Measurements from ENCODE around the gene ZSWIM5.

The ZSWIM5 gene

DNA sequence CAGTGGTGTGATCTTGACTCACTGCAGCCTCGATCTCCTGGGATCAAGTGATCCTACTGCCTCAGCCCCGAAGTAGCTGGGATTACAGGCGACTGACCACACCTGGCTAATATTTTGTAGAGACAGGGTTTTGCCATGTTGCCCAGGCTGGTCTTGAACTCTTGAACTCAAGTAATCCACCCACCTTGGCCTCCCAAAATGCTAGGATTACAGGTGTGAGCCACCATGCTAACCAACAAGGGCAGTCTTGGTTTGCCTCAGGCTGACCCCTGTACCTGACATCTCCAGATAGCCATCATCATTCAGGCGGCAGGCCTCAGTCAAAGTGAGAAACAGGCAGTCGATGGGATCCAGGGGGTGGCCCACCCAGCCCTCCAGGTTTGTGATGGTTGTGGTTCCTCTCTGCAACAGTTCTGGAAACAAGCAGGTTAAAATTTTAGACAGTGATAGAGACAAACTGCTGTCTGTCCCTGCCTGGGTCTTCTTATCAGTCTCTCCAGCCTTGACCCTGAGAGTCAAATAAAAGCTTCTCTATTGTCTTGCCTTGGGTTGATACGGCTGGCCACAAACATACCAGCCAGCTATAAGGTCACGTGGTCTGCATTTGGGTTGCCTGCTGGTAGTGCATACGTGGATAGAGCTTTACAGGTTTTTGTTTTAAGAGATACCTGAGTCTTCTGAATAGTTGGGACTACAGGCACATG lies 167.6 kb downstream of the ZSWIM5 start:
- no peak overlapping the region for H2AFZ ChIP-seq (ENCODE audit: low read depth)
- H4K20me1 ChIP-seq (ENCODE audit: insufficient read depth), result no peaks in the 10 kb centered on the region
- no peaks in the 10 kb centered on the region for H3K4me1 ChIP-seq (ENCODE audit: low read depth, poor library complexity, severe bottlenecking)
- H3K4me3 ChIP-seq (IDR thresholded peaks at IDR 0.05; ENCODE audit: insufficient read depth, low read depth, low read length), result no peak overlapping the region
- no peaks in the 10 kb centered on the region for H3K79me2 ChIP-seq (ENCODE audit: insufficient read depth, low read depth)
- TF ChIP-seq, protein P1, sequence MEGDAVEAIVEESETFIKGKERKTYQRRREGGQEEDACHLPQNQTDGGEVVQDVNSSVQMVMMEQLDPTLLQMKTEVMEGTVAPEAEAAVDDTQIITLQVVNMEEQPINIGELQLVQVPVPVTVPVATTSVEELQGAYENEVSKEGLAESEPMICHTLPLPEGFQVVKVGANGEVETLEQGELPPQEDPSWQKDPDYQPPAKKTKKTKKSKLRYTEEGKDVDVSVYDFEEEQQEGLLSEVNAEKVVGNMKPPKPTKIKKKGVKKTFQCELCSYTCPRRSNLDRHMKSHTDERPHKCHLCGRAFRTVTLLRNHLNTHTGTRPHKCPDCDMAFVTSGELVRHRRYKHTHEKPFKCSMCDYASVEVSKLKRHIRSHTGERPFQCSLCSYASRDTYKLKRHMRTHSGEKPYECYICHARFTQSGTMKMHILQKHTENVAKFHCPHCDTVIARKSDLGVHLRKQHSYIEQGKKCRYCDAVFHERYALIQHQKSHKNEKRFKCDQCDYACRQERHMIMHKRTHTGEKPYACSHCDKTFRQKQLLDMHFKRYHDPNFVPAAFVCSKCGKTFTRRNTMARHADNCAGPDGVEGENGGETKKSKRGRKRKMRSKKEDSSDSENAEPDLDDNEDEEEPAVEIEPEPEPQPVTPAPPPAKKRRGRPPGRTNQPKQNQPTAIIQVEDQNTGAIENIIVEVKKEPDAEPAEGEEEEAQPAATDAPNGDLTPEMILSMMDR (conservative IDR thresholded peaks at IDR 0.05; ENCODE audit: low read depth, low read length), result no peak
- H3K9ac ChIP-seq, result no peak overlapping the region
- H3K27ac ChIP-seq, result no peak overlapping the region
- H3K36me3 ChIP-seq (ENCODE audit: insufficient read depth), result no peaks in the 10 kb centered on the region
- H3K27me3 ChIP-seq (ENCODE audit: insufficient read depth, low read depth), result no peaks in the 10 kb centered on the region
- H3K4me2 ChIP-seq, result no peak overlapping the region

DNA sequence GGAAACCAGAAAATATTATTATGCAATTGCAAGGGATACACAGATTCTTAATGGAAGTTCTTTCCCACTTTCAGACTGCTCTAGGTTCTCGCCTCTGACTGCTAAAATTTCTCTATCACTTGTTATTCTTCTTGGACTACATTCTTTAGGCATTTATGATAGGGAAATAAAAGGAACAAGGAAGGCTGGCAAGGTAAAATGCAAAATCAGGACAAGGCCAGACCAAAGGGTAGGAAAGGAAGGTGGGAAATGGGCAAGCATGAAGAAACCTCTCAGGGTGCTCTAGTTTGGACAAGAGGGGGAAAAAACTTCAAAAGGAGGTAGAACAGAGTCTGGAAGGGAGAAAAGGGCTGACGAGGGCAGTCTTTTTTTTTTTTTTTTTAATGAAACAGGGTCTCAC lies 168.2 kb downstream of the ZSWIM5 start:
- no peak overlapping the region for H2AFZ ChIP-seq (ENCODE audit: low read depth)
- H3K9ac ChIP-seq, result no peak overlapping the region

DNA sequence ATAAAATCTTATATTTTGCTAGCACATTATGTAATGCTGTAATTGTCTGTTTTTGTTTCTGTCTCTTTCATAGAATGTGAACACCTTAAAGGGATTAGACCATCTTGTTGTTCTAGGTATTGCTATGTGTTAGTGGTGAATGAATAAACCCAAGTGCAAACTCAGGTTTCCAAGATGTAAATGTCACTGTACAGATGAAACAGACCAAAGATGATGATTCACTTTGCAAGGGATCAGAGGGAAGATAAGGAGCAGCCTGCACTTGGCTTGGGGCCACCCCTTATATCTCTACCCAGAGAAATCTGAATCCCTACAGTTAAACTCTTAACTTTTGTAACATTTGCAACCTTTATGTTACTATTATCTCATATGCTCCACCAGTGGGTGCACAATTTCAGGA lies 168.9 kb downstream of the ZSWIM5 start:
- H4K20me1 ChIP-seq (ENCODE audit: insufficient read depth), result no peaks in the 10 kb centered on the region
- H2AFZ ChIP-seq (ENCODE audit: low read depth), result no peak overlapping the region
- TF ChIP-seq, protein P1 (conservative IDR thresholded peaks at IDR 0.05; ENCODE audit: low read depth, low read length), result no peak
- no peak overlapping the region for H3K4me2 ChIP-seq
- H3K79me2 ChIP-seq (ENCODE audit: insufficient read depth, low read depth), result no peaks in the 10 kb centered on the region
- H3K36me3 ChIP-seq (ENCODE audit: insufficient read depth), result no peaks in the 10 kb centered on the region
- no peak overlapping the region for H3K27ac ChIP-seq
- H3K27me3 ChIP-seq (ENCODE audit: insufficient read depth, low read depth), result no peaks in the 10 kb centered on the region
- peaks cover 7% of the 10 kb centered on the region for H3K4me1 ChIP-seq (ENCODE audit: low read depth, poor library complexity, severe bottlenecking)
- no peak overlapping the region for H3K9ac ChIP-seq
- H3K4me3 ChIP-seq (IDR thresholded peaks at IDR 0.05; ENCODE audit: insufficient read depth, low read depth, low read length), result no peak overlapping the region

More for the DNA sequence above, 168.2 kb downstream of the ZSWIM5 start:
- Histone ChIP-seq H3K4me1 (ENCODE audit: low read depth, poor library complexity, severe bottlenecking) (peaks cover 4% of the 10 kb centered on the region), H3K36me3 (ENCODE audit: insufficient read depth) (no peaks in the 10 kb centered on the region), H3K4me3 (IDR thresholded peaks at IDR 0.05; ENCODE audit: insufficient read depth, low read depth, low read length) (no peak overlapping the region), H3K27me3 (ENCODE audit: insufficient read depth, low read depth) (no peaks in the 10 kb centered on the region), H3K27ac (no peak overlapping the region), H3K79me2 (ENCODE audit: insufficient read depth, low read depth) (no peaks in the 10 kb centered on the region), H4K20me1 (ENCODE audit: insufficient read depth) (no peaks in the 10 kb centered on the region), H3K4me2 (no peak overlapping the region)
- TF ChIP-seq, protein P1 (conservative IDR thresholded peaks at IDR 0.05; ENCODE audit: low read depth, low read length), result no peak

DNA sequence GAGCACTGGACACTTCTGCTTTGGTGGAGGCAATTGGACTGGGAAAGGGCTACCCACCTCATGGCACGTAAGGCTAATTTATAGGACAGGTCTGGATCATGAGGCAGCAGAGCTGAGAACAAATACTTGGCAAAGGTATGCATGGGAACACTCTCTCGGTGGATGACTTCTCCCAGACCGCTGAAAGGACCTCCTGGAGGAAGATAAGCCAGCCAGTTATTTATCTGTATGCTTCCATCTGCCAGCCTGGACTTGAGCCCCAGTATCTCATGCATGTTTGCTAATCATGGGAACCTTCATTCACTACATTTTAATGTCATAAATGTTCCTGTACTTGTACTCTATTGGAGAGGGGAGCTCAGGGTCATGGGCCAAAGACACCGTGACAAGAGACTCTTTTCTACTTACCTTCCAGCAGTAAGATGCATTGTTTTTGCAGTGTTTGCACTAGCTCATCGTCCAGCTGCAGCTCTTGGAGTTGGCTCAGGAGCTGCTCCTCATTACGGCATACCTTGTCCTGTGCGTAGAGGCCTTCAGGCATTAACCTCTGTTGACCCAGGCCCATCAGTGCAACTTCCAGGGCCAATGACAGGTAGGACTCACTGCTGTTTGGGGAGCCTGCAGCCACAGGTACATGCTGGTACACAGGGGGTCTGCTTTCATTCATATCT lies 170.6 kb downstream of the ZSWIM5 start:
- Histone ChIP-seq H3K27ac (no peak overlapping the region), H3K4me2 (no peak overlapping the region), H3K4me1 (ENCODE audit: low read depth, poor library complexity, severe bottlenecking) (peaks cover 7% of the 10 kb centered on the region)

More for the DNA sequence above, 170.6 kb downstream of the ZSWIM5 start:
- H3K9ac ChIP-seq, result no peak overlapping the region
- no peak overlapping the region for H2AFZ ChIP-seq (ENCODE audit: low read depth)
- no peak overlapping the region for H3K4me3 ChIP-seq (IDR thresholded peaks at IDR 0.05; ENCODE audit: insufficient read depth, low read depth, low read length)
- H3K27me3 ChIP-seq (ENCODE audit: insufficient read depth, low read depth), result no peaks in the 10 kb centered on the region
- TF ChIP-seq, protein P1 (conservative IDR thresholded peaks at IDR 0.05; ENCODE audit: low read depth, low read length), result no peak
- no peaks in the 10 kb centered on the region for H4K20me1 ChIP-seq (ENCODE audit: insufficient read depth)
- no peaks in the 10 kb centered on the region for H3K36me3 ChIP-seq (ENCODE audit: insufficient read depth)
- H3K79me2 ChIP-seq (ENCODE audit: insufficient read depth, low read depth), result no peaks in the 10 kb centered on the region

All from KMS-11 (cell line).